MG63 (cell line): Measurements from ENCODE around the gene CAMK1D. TPM values are rescaled to one million over a fixed set of nuclear protein-coding genes. Genes with fewer than 3 reads are reported as not detected.
"Not testable (repeated sequence)": the region's sequence is repeated elsewhere in the genome, so short reads cannot be mapped to it uniquely, and the experiment has no call there.

Source experiments
- DNase-seq: peaks from one replicate; pipeline ENCODE4 v3.0.0-alpha.2; 2020
- H3K27me3 ChIP-seq: fragments of 250-450 bp; sonication (Bioruptor Pico); 2 replicates; pipeline ENCODE4 v1.5.1; 2020; ENCODE audit warnings: mild to moderate bottlenecking, moderate library complexity
- H3K36me3 ChIP-seq: fragments of 250-450 bp; sonication (Bioruptor Pico); 2 replicates; pipeline ENCODE4 v1.5.1; 2020; ENCODE audit warnings: mild to moderate bottlenecking, moderate library complexity
- H3K4me3 ChIP-seq: fragments of 250-450 bp; sonication (Bioruptor Pico); 2 replicates; pipeline ENCODE4 v1.5.1; 2020; ENCODE audit warnings: mild to moderate bottlenecking, moderate library complexity
- H3K9me3 ChIP-seq: fragments of 250-450 bp; sonication (Bioruptor Pico); 2 replicates; pipeline ENCODE4 v1.5.1; 2020; ENCODE audit warnings: mild to moderate bottlenecking, moderate library complexity
- total RNA-seq: library from RNA; depleted of rRNA; stranded (reverse); fragments of >200 nt; shearing (Covaris generic); gene quantifications from 2 replicates; pipeline ENCODE4 v1.2.3, GENCODE V29; 2014; ENCODE audit warnings: low replicate concordance

The CAMK1D gene
- total RNA-seq, 1 experiment from 2014 or later = 13.2 TPM

DNA sequence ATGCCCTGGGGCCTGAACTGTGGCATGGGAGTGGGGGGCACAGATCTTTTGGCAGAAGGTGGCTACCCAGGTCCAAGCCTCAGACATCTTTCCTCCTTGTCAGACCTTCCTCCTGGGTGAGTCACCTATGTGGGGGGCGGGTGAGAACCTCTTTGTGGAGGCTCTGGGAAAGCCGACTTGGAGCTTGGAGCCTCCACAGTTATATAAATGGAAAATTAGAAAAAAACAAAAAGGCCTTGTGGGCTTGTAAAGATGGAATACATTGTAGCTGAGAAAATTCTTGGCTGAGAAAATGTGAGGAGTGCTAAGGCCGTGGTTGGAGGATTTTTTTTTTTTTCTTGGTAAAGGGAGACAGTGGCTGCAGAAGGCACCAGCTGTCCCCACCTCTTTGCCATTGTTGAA lies 359.7 kb downstream of the CAMK1D start:
- Histone ChIP-seq H3K9me3 (no peaks in the 10 kb centered on the region), H3K4me3 (no peak overlapping the region), H3K36me3 (no peaks in the 10 kb centered on the region), H3K27me3 (no peaks in the 10 kb centered on the region)
- DNase-seq = peak; percentile 79

DNA sequence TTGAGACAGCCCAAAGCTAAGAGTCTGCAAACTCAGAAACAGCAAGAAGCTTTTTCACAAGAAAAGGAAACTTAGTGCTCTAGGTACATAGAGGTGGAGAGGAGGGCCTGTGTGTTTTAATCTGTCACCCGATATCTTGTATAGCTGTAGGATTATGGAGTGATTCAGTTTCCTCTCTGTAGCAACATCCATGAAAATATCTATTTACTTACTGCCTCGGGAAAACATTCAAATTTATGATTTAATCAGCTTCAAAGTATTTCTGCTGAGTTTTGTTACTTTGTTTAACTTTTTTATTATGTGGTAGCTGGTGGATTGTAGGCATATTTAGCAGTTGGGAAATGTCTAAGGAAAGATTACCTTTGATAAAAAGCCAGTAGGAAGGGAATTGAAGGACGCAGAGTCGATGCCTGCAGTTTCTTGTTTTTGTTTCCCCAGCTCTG lies 360.2 kb downstream of the CAMK1D start:
- no peaks in the 10 kb centered on the region for H3K27me3 ChIP-seq
- no peak overlapping the region for H3K4me3 ChIP-seq
- no peaks in the 10 kb centered on the region for H3K36me3 ChIP-seq
- H3K9me3 ChIP-seq = no peaks in the 10 kb centered on the region
- DNase-seq = no peak

DNA sequence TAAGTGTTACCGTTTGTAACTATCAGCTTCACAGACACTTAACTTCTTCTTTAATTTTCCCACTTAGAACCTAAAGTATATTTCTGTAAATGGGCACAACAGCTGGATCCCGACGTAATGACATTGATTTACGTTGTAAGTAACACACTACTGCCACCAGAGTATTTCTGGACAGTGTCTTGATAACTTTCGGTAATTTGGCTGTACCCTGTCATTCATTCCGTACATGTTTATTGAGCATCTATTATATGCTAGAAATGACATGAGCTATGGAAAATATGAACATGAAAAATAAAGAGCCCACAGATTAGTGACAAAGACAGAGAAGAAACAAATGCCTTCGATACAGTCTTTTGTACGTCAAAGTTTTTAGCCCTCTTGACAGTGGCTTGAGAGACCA lies 360.8 kb downstream of the CAMK1D start:
- DNase-seq = no peak
- H3K36me3 ChIP-seq = no peaks in the 10 kb centered on the region
- no peaks in the 10 kb centered on the region for H3K27me3 ChIP-seq
- H3K9me3 ChIP-seq = no peaks in the 10 kb centered on the region
- H3K4me3 ChIP-seq = no peak overlapping the region

DNA sequence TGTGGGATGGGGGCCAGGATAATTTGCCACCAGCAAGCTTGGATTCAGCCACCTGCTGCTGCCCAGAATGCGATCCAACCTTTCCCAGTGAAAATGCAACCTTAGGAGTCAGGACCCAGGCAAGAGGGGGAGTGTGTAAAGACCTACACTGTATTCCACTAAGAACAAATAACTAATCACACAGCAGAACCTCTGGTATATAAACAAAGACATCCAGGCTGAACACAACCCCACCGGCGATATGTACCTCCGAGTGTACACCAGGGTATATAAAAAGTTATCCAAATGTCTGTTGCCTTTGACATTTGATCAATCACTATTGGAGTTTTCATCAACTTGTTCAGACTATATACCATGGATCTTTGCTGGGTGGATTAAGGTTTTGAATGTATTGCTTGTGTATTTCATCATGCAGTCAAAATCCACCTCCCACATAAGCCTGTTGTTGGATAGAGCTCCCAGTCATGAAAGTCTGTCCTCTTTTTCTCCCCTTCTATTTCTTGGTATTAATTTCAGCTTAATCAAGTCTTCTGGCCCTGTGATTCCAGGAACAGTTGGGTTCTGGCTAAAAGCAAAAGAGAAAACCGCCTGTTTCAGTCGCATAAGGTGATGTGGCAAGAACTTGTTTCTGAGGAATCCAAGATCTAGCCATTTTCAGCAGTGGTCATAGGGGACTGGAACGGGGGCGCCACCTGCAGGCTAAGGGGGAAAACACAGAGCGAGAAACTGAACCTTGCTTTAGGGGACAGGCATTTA lies 361.4 kb downstream of the CAMK1D start:
- peak; percentile 59 for DNase-seq
- H3K4me3 ChIP-seq = no peak overlapping the region
- H3K27me3 ChIP-seq = no peaks in the 10 kb centered on the region
- H3K9me3 ChIP-seq = no peaks in the 10 kb centered on the region
- H3K36me3 ChIP-seq = no peaks in the 10 kb centered on the region

DNA sequence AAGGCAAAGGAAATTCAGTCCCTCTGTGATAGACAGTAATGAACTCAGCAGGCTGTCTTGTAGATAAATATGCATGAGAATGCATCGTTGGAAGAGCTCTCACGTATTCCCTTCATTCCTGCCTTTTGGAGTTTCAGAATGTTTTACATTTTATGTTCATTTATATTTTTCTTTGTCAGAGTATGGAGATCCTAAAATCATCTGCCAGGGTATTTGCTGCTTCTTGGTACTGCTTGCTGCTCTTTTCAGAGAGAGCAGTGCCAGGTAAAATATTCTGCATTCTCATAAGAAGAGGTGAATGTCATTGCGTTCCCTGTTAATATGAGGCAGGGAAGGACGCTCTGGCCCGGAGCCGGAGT lies 362.0 kb downstream of the CAMK1D start:
- no peak overlapping the region for H3K4me3 ChIP-seq
- H3K27me3 ChIP-seq = no peaks in the 10 kb centered on the region
- H3K36me3 ChIP-seq = no peaks in the 10 kb centered on the region
- no peaks in the 10 kb centered on the region for H3K9me3 ChIP-seq
- DNase-seq = no peak

DNA sequence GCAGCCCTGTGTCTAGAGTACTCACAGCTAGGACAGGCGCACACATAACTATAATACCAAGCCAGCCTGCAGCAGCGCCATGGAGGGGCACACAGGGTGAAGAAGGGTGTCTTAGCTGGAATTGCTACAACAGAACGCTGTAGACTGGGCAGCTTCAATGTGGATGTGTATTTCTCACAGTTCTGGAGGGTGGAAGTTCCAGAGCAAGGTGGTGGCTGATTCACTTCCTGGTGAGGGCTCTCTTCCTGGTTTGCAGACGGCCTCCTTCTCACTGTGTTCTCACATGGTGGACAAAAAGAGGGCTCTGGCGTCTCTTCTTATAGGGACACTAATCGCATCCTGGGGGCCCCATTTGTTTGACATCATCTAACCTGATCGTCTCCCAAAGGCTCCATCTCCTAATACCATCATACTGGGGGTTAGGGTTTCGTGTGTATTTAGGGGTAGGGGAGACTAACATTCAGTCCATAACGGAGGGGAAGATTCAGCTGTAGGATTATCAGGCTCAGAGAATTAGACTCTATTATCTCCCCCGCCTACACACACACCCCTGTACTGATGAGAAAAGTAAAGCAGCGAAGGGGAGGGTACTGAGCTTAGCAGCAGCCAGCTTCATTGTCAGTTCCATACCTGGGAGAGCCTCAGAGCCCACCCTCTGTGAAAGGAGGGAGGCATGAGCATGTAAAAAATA lies 363.1 kb downstream of the CAMK1D start:
- no peaks in the 10 kb centered on the region for H3K27me3 ChIP-seq
- no peaks in the 10 kb centered on the region for H3K36me3 ChIP-seq
- no peak overlapping the region for H3K4me3 ChIP-seq
- DNase-seq = no peak
- H3K9me3 ChIP-seq = no peaks in the 10 kb centered on the region

DNA sequence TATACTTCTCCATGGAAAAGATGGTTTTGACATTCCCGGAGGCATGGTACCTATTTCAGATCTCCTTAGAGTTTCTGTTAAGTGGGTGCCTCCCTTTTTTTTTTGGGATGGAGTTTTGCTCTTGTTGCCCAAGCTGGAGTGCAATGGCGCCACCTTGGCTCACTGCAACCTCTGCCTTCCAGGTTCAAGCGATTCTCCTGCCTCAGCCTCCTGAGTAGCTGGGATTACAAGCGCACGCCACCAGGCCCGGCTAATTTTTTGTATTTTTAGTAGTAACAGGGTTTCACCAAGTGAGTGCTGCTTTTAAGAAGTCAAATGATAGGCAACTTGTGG lies 363.6 kb downstream of the CAMK1D start:
- not testable (repeated sequence) for H3K27me3 ChIP-seq, H3K36me3 ChIP-seq, H3K4me3 ChIP-seq, DNase-seq, H3K9me3 ChIP-seq

DNA sequence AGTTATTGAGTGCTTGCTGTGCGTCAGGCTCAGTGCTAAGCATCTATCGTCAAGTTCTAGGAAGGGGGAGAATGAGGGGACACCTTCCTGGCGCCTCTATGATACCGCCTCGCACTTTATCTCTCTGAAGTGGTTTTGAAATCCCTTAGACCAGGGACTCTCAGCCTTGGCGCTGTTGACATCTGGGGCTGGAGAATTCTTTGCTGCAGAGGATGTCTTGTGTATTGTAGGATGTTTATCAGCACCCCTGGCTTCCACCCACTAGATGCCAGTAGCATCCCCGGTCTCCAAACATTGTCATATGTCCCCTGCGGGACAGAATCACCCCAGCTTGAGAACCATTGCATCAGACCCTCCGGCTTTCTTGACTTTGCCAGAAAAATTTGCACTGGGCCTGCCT lies 366.7 kb downstream of the CAMK1D start:
- H3K9me3 ChIP-seq = 0 out of 2 replicates have a peak, but pooled peaks cover 3% of the 10 kb centered on the region
- no peak for DNase-seq
- H3K36me3 ChIP-seq = no peaks in the 10 kb centered on the region
- no peaks in the 10 kb centered on the region for H3K27me3 ChIP-seq
- no peak overlapping the region for H3K4me3 ChIP-seq

DNA sequence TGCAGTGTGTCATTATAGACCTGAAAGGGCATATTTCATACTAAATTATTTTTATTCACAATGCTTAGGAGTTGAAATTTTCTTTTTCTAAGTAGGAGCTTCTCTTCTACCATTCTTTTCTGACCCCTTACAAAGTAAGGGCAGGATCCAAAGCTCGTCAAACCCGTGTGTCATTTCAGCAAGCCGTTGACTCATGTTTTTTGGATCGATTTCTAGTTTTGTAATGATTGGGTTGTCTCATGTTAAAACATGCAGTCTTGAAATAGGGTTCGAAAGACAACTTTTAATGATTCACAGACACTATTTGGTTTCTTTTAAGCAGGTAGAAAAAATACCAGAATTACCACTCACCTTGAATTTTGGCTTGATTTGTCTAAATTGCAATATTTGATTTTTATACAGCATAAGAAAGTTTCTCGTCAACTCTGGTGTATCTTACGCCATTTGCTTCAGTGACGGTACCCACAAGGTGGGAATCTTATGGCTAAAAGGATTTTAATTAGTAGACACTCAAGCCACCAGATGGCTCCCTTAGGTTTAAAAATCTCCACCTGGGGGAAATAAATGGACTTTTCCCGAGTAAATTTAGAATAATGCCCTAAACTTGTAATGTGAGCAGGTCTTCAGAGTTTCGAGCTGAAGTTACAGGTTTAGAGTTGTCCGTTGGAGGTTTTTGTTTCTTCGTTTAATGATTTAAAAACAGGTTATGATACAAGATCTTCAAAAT lies 368.8 kb downstream of the CAMK1D start:
- Histone ChIP-seq H3K36me3 (no peaks in the 10 kb centered on the region), H3K4me3 (no peak overlapping the region), H3K27me3 (no peaks in the 10 kb centered on the region), H3K9me3 (0 out of 2 replicates have a peak, but pooled peaks cover 3% of the 10 kb centered on the region)
- peak; percentile 49 for DNase-seq

DNA sequence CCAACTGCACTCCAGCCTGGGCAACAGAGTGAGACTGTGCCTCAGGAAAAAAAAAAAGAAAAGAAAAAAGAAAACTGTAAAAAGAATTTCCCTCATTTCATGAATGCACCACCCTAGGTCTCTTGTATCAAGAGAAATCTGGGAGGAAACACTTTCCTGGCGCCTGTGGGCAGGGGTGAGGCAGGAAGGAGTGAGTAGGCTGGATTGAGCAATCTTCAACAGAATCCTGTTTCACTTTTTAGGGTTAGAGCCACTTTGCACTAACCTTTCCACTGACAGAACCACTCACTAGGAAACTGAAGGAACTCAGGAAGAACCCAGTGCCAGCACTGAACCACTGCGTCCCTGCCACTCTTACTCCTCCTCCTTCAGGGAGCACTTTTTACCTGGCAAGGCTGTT lies 370.0 kb downstream of the CAMK1D start:
- 0 out of 2 replicates have a peak, but pooled peaks cover 3% of the 10 kb centered on the region for H3K9me3 ChIP-seq
- H3K36me3 ChIP-seq = no peaks in the 10 kb centered on the region
- DNase-seq = peak; percentile 68
- no peak overlapping the region for H3K4me3 ChIP-seq
- no peaks in the 10 kb centered on the region for H3K27me3 ChIP-seq

DNA sequence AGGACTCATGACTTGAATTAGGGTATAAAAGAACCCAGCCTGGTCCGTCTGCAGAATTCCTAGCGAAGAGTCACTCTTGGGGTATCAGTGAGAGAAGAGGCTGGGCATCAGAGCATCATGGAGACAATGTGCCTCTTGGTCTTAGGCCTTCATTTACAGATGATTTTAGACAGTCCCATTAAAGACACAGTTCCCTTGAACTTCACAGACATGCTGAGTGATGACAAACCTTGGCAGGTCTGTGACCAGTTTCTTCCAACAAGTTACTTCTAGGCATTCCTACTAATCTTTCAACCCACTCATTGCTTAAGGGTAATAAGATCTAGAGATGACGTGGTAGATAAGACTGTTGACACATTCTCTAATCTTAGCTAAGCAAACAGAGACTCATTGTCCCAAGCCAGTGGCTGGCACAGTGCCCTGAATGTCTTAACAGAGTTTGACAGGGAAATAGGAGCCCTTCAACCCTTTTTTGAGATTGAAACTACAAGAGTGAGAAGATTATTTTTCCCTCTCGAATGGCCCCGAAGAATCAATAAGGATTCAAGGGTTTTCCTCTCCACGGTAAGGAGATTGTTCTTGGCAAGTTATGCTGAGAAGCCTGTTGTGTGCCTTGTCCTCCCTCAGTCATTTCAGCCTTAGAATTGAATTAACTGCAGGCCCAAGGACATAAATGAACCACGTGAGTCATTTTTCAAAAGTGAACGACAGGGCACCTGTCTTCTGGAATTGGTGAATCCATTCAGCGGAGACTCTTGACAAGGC lies 371.1 kb downstream of the CAMK1D start:
- no peaks in the 10 kb centered on the region for H3K36me3 ChIP-seq
- H3K9me3 ChIP-seq = 0 out of 2 replicates have a peak, but pooled peaks cover 3% of the 10 kb centered on the region
- H3K27me3 ChIP-seq = no peaks in the 10 kb centered on the region
- peak; percentile 89 for DNase-seq
- H3K4me3 ChIP-seq = no peak overlapping the region

DNA sequence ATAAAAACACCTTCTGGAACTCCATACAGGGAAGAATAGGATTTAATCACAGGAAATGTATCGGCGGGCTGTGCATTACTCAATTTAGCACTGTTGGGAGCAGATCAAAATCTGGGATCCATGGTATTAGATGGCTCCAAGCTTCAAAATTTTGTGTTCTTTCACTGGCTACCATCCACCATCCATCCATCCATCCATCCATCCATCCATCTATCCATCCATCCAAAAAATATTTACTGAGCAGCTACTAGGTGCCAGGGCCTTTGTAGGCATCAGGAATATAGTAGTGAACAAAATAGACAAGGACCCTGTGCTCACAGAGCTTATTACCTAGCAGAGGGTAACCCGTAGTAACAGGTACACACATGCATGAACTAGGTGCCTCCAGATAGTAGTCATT lies 372.0 kb downstream of the CAMK1D start:
- no peaks in the 10 kb centered on the region for H3K36me3 ChIP-seq
- H3K9me3 ChIP-seq = 0 out of 2 replicates have a peak, but pooled peaks cover 3% of the 10 kb centered on the region
- no peak overlapping the region for H3K4me3 ChIP-seq
- H3K27me3 ChIP-seq = no peaks in the 10 kb centered on the region
- no peak for DNase-seq

DNA sequence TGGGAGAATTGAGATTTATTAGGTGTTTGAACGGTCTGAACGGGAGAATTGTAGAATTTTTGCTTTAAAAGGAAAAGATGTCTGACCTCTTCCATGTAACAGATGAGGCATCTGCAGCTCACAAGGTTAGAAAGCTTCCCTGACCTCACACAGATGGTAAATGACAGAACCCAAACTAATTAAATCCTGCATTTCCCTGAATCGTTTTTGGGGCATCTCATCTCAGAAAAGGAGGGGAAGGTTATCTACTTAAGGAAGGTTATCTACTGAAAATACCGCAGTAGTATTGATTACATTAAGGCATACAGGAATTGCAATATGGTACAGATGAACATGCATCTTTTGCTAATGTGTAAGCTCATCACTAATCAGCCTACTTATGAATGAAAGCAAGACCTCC lies 373.9 kb downstream of the CAMK1D start:
- no peaks in the 10 kb centered on the region for H3K36me3 ChIP-seq
- no peak overlapping the region for H3K4me3 ChIP-seq
- H3K9me3 ChIP-seq = 0 out of 2 replicates have a peak, but pooled peaks cover 3% of the 10 kb centered on the region
- DNase-seq = no peak
- no peaks in the 10 kb centered on the region for H3K27me3 ChIP-seq

DNA sequence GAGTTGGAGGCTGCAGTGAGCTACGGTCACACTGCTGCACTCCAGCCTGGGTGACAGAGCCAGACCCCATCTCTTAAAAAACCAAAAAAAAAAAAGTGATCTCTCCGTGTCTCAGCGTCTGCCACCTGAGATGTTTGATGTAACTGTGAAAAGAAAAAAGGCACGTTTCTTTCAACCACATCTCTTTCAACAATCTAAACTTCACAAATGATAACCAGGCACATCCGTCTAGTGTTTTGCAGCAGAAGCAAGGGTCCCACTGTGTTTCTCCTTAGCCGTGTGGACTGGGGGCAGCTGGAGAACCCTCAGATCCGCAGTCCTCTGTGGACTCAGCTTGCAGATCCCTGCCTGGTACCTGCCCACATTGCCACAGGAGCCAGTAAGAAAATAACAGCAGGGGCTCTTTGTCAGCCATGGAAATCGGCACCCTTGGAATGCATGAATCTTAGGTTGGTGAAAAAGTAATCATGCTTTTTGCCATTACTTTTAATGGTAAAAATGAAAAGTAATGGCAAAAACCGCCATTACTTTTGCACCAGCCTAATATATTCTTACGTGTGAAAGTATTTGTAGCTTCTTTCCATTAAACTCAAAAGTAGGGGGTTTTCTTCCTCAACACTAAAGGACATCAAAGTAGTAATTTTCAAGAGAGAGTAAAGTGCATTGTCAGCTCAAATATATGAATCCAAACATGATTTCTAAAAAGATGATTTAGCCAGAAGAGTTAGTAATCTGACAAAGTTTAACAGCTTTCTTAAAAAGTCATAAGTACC lies 375.6 kb downstream of the CAMK1D start:
- DNase-seq = no peak
- H3K36me3 ChIP-seq = no peaks in the 10 kb centered on the region
- H3K27me3 ChIP-seq = no peaks in the 10 kb centered on the region
- H3K4me3 ChIP-seq = no peak overlapping the region
- no peaks in the 10 kb centered on the region for H3K9me3 ChIP-seq

DNA sequence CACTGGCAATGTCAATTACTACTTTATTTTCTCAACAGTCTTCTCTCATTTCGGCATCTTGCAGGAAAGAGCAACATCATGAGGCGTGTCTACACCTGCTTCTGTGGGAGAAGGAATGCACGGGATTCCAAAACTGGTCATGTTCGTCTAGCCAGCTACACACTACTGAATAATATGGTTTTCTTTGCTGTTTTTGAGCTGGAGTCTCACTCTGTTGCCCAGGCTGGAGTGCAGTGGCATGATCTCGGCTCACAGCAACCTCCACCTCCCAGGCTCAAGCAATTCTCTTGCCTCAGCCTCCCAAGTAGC lies 376.2 kb downstream of the CAMK1D start:
- H3K27me3 ChIP-seq, H3K36me3 ChIP-seq, DNase-seq, H3K4me3 ChIP-seq, H3K9me3 ChIP-seq: not testable (repeated sequence)
